ENCODE data around the gene PGM2. TPM values are rescaled to one million over a fixed set of nuclear protein-coding genes. Genes with fewer than 3 reads are reported as not detected.
"Not testable (repeated sequence)": the region's sequence is repeated elsewhere in the genome, so short reads cannot be mapped to it uniquely, and the experiment has no call there.

The PGM2 gene
- total and polyA plus RNA-seq, 2 donors (not counting 3 experiments of a cell fraction or from before 2014, with no cell fraction given): 17.9 to 53.9 TPM

GRCh38 chr4:37781131-37781455, 45.4 kb upstream of the PGM2 start:
- CTCF ChIA-PET: no interaction called here
- no peaks in the 10 kb centered on the region for H4K20me1 ChIP-seq (replicated peaks; ENCODE audit: control insufficient read depth, extremely low read depth, insufficient read depth, low read length)
- no peak overlapping the region for H3K27ac ChIP-seq (ENCODE audit: insufficient read depth, low read depth, low read length)
- no peak overlapping the region for H2AFZ ChIP-seq (ENCODE audit: low read depth, low read length)
- intact Hi-C loops (cut with micrococcal nuclease): no loop called here
- peaks cover 4 to 14% of the 10 kb centered on the region in 2 experiments for H3K27me3 ChIP-seq (ENCODE audit: control insufficient read depth in 2 of 2, insufficient read depth in 2 of 2, low read length in 2 of 2)
- TF ChIP-seq, protein P1, sequence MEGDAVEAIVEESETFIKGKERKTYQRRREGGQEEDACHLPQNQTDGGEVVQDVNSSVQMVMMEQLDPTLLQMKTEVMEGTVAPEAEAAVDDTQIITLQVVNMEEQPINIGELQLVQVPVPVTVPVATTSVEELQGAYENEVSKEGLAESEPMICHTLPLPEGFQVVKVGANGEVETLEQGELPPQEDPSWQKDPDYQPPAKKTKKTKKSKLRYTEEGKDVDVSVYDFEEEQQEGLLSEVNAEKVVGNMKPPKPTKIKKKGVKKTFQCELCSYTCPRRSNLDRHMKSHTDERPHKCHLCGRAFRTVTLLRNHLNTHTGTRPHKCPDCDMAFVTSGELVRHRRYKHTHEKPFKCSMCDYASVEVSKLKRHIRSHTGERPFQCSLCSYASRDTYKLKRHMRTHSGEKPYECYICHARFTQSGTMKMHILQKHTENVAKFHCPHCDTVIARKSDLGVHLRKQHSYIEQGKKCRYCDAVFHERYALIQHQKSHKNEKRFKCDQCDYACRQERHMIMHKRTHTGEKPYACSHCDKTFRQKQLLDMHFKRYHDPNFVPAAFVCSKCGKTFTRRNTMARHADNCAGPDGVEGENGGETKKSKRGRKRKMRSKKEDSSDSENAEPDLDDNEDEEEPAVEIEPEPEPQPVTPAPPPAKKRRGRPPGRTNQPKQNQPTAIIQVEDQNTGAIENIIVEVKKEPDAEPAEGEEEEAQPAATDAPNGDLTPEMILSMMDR (IDR thresholded peaks at IDR 0.05; ENCODE audit: extremely low read depth in 1 of 2, insufficient read depth in 1 of 2, low read depth in 1 of 2, low read length in 2 of 2): no peak
- TF ChIP-seq POLR2A (IDR thresholded peaks at IDR 0.05; ENCODE audit: low read depth, low read length): no peak
- TF ChIP-seq MYC (IDR thresholded peaks at IDR 0.05; ENCODE audit: low read depth, low read length): no peak
- TF ChIP-seq EZH2 (IDR thresholded peaks at IDR 0.05; ENCODE audit: borderline replicate concordance, low read depth, low read length, severe bottlenecking): no peak
- no peak for TF ChIP-seq MAX (IDR thresholded peaks at IDR 0.05; ENCODE audit: insufficient read depth, insufficient read length)
- no peak for TF ChIP-seq JUN (IDR thresholded peaks at IDR 0.05; ENCODE audit: borderline replicate concordance, insufficient read depth, insufficient read length, low read depth)
- no peak for TF ChIP-seq FOS (IDR thresholded peaks at IDR 0.05; ENCODE audit: borderline replicate concordance, insufficient read depth, low read length)
- TF ChIP-seq POLR2AphosphoS5 (IDR thresholded peaks at IDR 0.05; ENCODE audit: insufficient read depth, low read depth, low read length): no peak
- TF ChIP-seq GATA2 (IDR thresholded peaks at IDR 0.05; ENCODE audit: insufficient read depth, insufficient read length, low read depth, low read length): no peak
- no peak for DNase-seq (ENCODE audit: low read depth, low spot score)
- no peaks in the 10 kb centered on the region for H3K9me1 ChIP-seq (replicated peaks; ENCODE audit: control insufficient read depth, extremely low read depth, insufficient read depth, low read length)
- no peak overlapping the region for H3K4me3 ChIP-seq (replicated peaks in 1 of 3; ENCODE audit: insufficient read depth in 1 of 3, low read depth in 1 of 3, low read length in 3 of 3)
- no TSS peak for BruUV-seq (replicated peaks)
- no peak overlapping the region for H3K9ac ChIP-seq (replicated peaks; ENCODE audit: extremely low read depth, insufficient read depth, low read length)
- no peaks in the 10 kb centered on the region for H3K79me2 ChIP-seq (ENCODE audit: control insufficient read depth, insufficient read depth, low read length)
- no peaks in the 10 kb centered on the region for H3K9me3 ChIP-seq (replicated peaks; ENCODE audit: control insufficient read depth, insufficient read depth, low read length)
- dilution Hi-C loops (cut with MboI; ENCODE audit: extremely low pct_ligation_motif_present, low sequenced_read_pairs): no loop called here
- no peak for FAIRE-seq
- POLR2A ChIA-PET: no interaction called here
- H3K4me1 ChIP-seq (ENCODE audit: control insufficient read depth, extremely low read depth, insufficient read depth, low read length): no peaks in the 10 kb centered on the region
- H3K4me2 ChIP-seq (ENCODE audit: insufficient read depth, low read length): no peak overlapping the region
- no peaks in the 10 kb centered on the region for H3K36me3 ChIP-seq (ENCODE audit: control insufficient read depth in 2 of 2, extremely low read depth in 1 of 2, insufficient read depth in 2 of 2, low read length in 2 of 2)

DNA sequence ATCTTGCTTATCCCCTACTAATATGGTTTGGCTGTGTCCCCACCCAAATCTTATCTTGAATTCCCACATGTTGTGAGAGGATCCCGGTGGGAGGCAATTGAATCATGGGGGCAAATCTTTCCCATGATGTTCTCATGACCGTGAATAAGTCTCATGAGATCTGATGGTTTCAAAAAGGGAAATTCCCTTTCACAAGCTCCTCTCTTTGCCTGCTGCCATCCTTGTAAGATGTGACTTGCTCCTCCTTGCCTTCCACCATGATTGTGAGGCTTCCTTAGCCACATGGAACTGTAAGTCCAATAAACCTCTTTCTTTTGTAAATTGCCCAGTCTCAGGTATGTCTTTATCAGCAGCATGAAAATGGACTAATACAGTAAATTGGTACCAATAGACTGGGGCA, 40.2 kb upstream of the PGM2 start:
- dilution Hi-C loops (cut with MboI; ENCODE audit: extremely low pct_ligation_motif_present, low sequenced_read_pairs): not testable (repeated sequence)
- CTCF ChIA-PET: interaction anchor here (1.6 kb wide), 1 partner anchor 183 kb away, joined by 5 read pairs; no protein-coding TSS in a partner anchor

GRCh38 chr4:37787883-37788460, 38.5 kb upstream of the PGM2 start:
- CTCF ChIA-PET: interaction anchor here (1.0 kb wide), 1 partner anchor 185 kb away, joined by 3 read pairs; no protein-coding TSS in a partner anchor
- H3K27ac ChIP-seq (ENCODE audit: insufficient read depth, low read depth, low read length); H3K4me3 ChIP-seq (replicated peaks in 1 of 3; ENCODE audit: insufficient read depth in 1 of 3, low read depth in 1 of 3, low read length in 3 of 3); FAIRE-seq; H2AFZ ChIP-seq (ENCODE audit: low read depth, low read length); BruUV-seq (replicated peaks); H3K4me2 ChIP-seq (ENCODE audit: insufficient read depth, low read length); H3K9me3 ChIP-seq (replicated peaks; ENCODE audit: control insufficient read depth, insufficient read depth, low read length); H3K9me1 ChIP-seq (replicated peaks; ENCODE audit: control insufficient read depth, extremely low read depth, insufficient read depth, low read length); H3K9ac ChIP-seq (replicated peaks; ENCODE audit: extremely low read depth, insufficient read depth, low read length); H3K4me1 ChIP-seq (ENCODE audit: control insufficient read depth, extremely low read depth, insufficient read depth, low read length); DNase-seq (ENCODE audit: low read depth, low spot score); H3K36me3 ChIP-seq (ENCODE audit: control insufficient read depth in 2 of 2, extremely low read depth in 1 of 2, insufficient read depth in 2 of 2, low read length in 2 of 2); dilution Hi-C loops (cut with MboI; ENCODE audit: extremely low pct_ligation_motif_present, low sequenced_read_pairs); H4K20me1 ChIP-seq (replicated peaks; ENCODE audit: control insufficient read depth, extremely low read depth, insufficient read depth, low read length); intact Hi-C loops (cut with micrococcal nuclease); H3K79me2 ChIP-seq (ENCODE audit: control insufficient read depth, insufficient read depth, low read length); POLR2A ChIA-PET: not testable (repeated sequence)
- H3K27me3 ChIP-seq (ENCODE audit: control insufficient read depth in 2 of 2, insufficient read depth in 2 of 2, low read length in 2 of 2): peaks cover 4 to 23% of the 10 kb centered on the region in 2 experiments

More for the DNA sequence above, 40.2 kb upstream of the PGM2 start:
- POLR2A ChIA-PET; H3K4me2 ChIP-seq (ENCODE audit: insufficient read depth, low read length); FAIRE-seq; BruUV-seq (replicated peaks); H2AFZ ChIP-seq (ENCODE audit: low read depth, low read length); H3K9ac ChIP-seq (replicated peaks; ENCODE audit: extremely low read depth, insufficient read depth, low read length); intact Hi-C loops (cut with micrococcal nuclease); H3K9me3 ChIP-seq (replicated peaks; ENCODE audit: control insufficient read depth, insufficient read depth, low read length); H3K79me2 ChIP-seq (ENCODE audit: control insufficient read depth, insufficient read depth, low read length); H3K4me3 ChIP-seq (replicated peaks in 1 of 3; ENCODE audit: insufficient read depth in 1 of 3, low read depth in 1 of 3, low read length in 3 of 3); H3K27ac ChIP-seq (ENCODE audit: insufficient read depth, low read depth, low read length); H4K20me1 ChIP-seq (replicated peaks; ENCODE audit: control insufficient read depth, extremely low read depth, insufficient read depth, low read length); DNase-seq (ENCODE audit: low read depth, low spot score); H3K4me1 ChIP-seq (ENCODE audit: control insufficient read depth, extremely low read depth, insufficient read depth, low read length); H3K36me3 ChIP-seq (ENCODE audit: control insufficient read depth in 2 of 2, extremely low read depth in 1 of 2, insufficient read depth in 2 of 2, low read length in 2 of 2); H3K9me1 ChIP-seq (replicated peaks; ENCODE audit: control insufficient read depth, extremely low read depth, insufficient read depth, low read length): not testable (repeated sequence)
- H3K27me3 ChIP-seq (ENCODE audit: control insufficient read depth in 2 of 2, insufficient read depth in 2 of 2, low read length in 2 of 2): peaks cover 4 to 23% of the 10 kb centered on the region in 2 experiments
